Suprapubic skin (tissue), 3 donors: ENCODE measurements around the gene SHISA7.

Experiments used
- EP300 ChIP-seq: sonication (generic); formaldehyde crosslinking; IDR thresholded peaks from one replicate; pipeline ENCODE4 v1.6.1; 2017; ENCODE audit warnings: antibody characterized with exemption
- POLR2A ChIP-seq, 2 donors: fragments of 450-650 bp; IDR thresholded peaks; one replicate each; pipeline ENCODE4 v1.6.1; 2017; ENCODE audit warnings: antibody characterized with exemption in 2 of 2, mild to moderate bottlenecking in 2 of 2, moderate library complexity in 2 of 2
- TF ChIP-seq, protein P1 (sequence below), 2 donors: fragments of 200-600 bp in 1 of 2; fragments of 450-650 bp in 1 of 2; sonication (generic) in 1 of 2; IDR thresholded peaks; one replicate each; pipeline ENCODE4 v1.5.1; 2016 to 2019; ENCODE audit warnings: antibody characterized with exemption in 2 of 2, mild to moderate bottlenecking in 1 of 2, moderate library complexity in 1 of 2

GRCh38 chr19:55476100-55476775 is 33.1 kb upstream of the SHISA7 start, which contains the start of gene ZNF628:
- TF ChIP-seq POLR2A (IDR thresholded peaks at IDR 0.05) (peak in 1 of 2 donors; percentile 56), EP300 (no peak)
- TF ChIP-seq, protein P1, sequence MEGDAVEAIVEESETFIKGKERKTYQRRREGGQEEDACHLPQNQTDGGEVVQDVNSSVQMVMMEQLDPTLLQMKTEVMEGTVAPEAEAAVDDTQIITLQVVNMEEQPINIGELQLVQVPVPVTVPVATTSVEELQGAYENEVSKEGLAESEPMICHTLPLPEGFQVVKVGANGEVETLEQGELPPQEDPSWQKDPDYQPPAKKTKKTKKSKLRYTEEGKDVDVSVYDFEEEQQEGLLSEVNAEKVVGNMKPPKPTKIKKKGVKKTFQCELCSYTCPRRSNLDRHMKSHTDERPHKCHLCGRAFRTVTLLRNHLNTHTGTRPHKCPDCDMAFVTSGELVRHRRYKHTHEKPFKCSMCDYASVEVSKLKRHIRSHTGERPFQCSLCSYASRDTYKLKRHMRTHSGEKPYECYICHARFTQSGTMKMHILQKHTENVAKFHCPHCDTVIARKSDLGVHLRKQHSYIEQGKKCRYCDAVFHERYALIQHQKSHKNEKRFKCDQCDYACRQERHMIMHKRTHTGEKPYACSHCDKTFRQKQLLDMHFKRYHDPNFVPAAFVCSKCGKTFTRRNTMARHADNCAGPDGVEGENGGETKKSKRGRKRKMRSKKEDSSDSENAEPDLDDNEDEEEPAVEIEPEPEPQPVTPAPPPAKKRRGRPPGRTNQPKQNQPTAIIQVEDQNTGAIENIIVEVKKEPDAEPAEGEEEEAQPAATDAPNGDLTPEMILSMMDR (IDR thresholded peaks at IDR 0.05), result no peak
